HEK293 (cell line): ENCODE measurements around the gene PDSS1.

Source experiments
- CTCF ChIP-seq: fragments of 450-650 bp; formaldehyde crosslinking; IDR thresholded peaks from 2 replicates; pipeline ENCODE4 v1.5.1; 2016; ENCODE audit warnings: missing biosample characterization, missing genetic modification characterization
- KLF16 ChIP-seq: fragments of 450-650 bp; formaldehyde crosslinking; IDR thresholded peaks from 2 replicates; pipeline ENCODE4 v1.5.1; 2017; ENCODE audit warnings: missing biosample characterization, missing genetic modification characterization
- PRDM4 ChIP-seq: fragments of 450-650 bp; formaldehyde crosslinking; IDR thresholded peaks from 2 replicates; pipeline ENCODE4 v1.5.1; 2017; ENCODE audit warnings: missing biosample characterization, missing genetic modification characterization
- TSHZ1 ChIP-seq: fragments of 450-650 bp; formaldehyde crosslinking; IDR thresholded peaks from 2 replicates; pipeline ENCODE4 v1.5.1; 2016; ENCODE audit warnings: missing biosample characterization, missing genetic modification characterization, borderline replicate concordance
- YY2 ChIP-seq: fragments of 450-650 bp; formaldehyde crosslinking; IDR thresholded peaks from 2 replicates; pipeline ENCODE4 v1.5.1; 2016; ENCODE audit warnings: missing biosample characterization, missing genetic modification characterization
- ZBTB49 ChIP-seq: fragments of 450-650 bp; formaldehyde crosslinking; IDR thresholded peaks from 2 replicates; pipeline ENCODE4 v1.5.1; 2016; ENCODE audit warnings: missing biosample characterization, missing genetic modification characterization, low read depth
- ZFP41 ChIP-seq: fragments of 450-650 bp; formaldehyde crosslinking; IDR thresholded peaks from 2 replicates; pipeline ENCODE4 v1.5.1; 2016; ENCODE audit warnings: missing biosample characterization, missing genetic modification characterization, borderline replicate concordance
- ZNF10 ChIP-seq: fragments of 450-650 bp; formaldehyde crosslinking; IDR thresholded peaks from 2 replicates; pipeline ENCODE4 v1.5.1; 2017; ENCODE audit warnings: missing biosample characterization, missing genetic modification characterization
- ZNF121 ChIP-seq: fragments of 450-650 bp; formaldehyde crosslinking; IDR thresholded peaks from 2 replicates; pipeline ENCODE4 v1.5.1; 2016; ENCODE audit warnings: missing biosample characterization, missing genetic modification characterization
- ZNF571 ChIP-seq: fragments of 450-650 bp; formaldehyde crosslinking; IDR thresholded peaks from 2 replicates; pipeline ENCODE4 v1.5.0; 2017; ENCODE audit warnings: missing biosample characterization, missing genetic modification characterization
- ZNF701 ChIP-seq: fragments of 450-650 bp; formaldehyde crosslinking; IDR thresholded peaks from 2 replicates; pipeline ENCODE4 v1.5.1; 2016; ENCODE audit warnings: missing biosample characterization, missing genetic modification characterization
- TF ChIP-seq, protein P1 (sequence below): fragments of 450-650 bp; formaldehyde crosslinking; IDR thresholded peaks from 2 replicates; pipeline ENCODE4 v1.5.1; 2017; ENCODE audit warnings: missing biosample characterization, missing genetic modification characterization

DNA sequence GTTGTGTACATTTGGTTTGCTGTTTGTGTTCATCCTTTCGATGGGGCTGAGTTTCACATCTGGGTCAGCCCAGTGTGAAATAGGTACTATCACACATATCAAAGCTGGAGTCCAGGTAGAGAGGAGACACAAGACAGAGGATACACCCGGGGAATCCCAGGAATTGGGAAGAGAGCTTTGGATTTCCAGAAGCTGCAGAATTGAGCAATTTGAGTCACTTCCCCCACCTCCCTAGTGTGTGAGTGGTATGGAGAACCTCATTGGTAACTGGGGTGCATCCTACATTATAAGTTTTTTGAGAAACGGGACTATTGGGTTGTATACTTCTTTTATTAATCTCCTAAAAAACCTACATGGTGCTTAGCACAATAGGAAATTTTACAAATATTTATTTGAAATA is 12.1 kb upstream of the PDSS1 start:
- TF ChIP-seq PRDM4 (tag by site-specific recombination) (no peak), CTCF (tag by site-specific recombination) (no peak), ZNF121 (tag by site-specific recombination) (no peak), ZNF701 (tag by site-specific recombination) (no peak), TSHZ1 (tag by site-specific recombination) (no peak), ZNF571 (tag by site-specific recombination) (no peak), ZFP41 (tag by site-specific recombination) (no peak), ZNF10 (tag by site-specific recombination) (no peak), YY2 (tag by site-specific recombination) (no peak), ZBTB49 (tag by site-specific recombination) (no peak), KLF16 (no peak)
- TF ChIP-seq, protein P1, sequence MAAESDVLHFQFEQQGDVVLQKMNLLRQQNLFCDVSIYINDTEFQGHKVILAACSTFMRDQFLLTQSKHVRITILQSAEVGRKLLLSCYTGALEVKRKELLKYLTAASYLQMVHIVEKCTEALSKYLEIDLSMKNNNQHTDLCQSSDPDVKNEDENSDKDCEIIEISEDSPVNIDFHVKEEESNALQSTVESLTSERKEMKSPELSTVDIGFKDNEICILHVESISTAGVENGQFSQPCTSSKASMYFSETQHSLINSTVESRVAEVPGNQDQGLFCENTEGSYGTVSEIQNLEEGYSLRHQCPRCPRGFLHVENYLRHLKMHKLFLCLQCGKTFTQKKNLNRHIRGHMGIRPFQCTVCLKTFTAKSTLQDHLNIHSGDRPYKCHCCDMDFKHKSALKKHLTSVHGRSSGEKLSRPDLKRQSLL (tag by site-specific recombination): no peak
